ENCODE results near the gene DNHD1. TPM values are rescaled to one million over a fixed set of nuclear protein-coding genes. Genes with fewer than 3 reads are reported as not detected.
A peak's percentile ranks its signal among the peaks of the same experiment; 100 is the strongest.

The DNHD1 gene
- polyA plus RNA-seq, 3 donors, result 0.24 to 21.0 (median 0.59) TPM

DNA sequence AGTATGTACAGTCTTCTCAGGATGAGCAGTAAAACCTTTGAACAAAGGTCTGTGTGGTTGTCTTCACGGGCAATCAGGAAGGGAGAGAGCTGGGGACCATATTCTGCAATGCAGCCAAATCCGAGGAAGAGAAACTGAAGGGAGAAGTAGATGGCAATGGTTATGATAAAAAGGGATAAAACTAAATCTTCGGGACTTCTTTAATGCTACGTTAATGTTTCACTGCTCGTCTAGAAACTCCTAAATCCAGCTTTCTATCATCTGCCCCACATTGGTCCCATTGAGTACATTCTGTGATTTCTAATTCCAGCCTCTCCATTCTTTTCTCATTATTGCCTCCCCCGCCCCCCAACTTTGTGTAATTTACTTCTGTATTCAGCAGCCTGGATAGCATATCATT is 14.1 kb upstream of the DNHD1 start:
- intact Hi-C loops (cut with micrococcal nuclease), result loop anchor here (5.0 to 10.0 kb wide), 4 partner anchors 96 to 246 kb away; partner anchors contain the start of genes CNGA4 (in 1 of the 2), ILK (in 1 of the 2), RRP8 (in 1 of the 2) and TAF10 (in 1 of the 2)
- peaks cover 55 to 67% of the 10 kb centered on the region in 2 donors for H3K36me3 ChIP-seq (replicated peaks in 1 of 2; ENCODE audit: control insufficient read depth in 1 of 2, insufficient read depth in 2 of 2, low read length in 2 of 2)
- no peaks in the 10 kb centered on the region for H3K9me3 ChIP-seq (replicated peaks in 1 of 2; ENCODE audit: control insufficient read depth in 1 of 2, insufficient read depth in 1 of 2, low read length in 2 of 2)
- Mint-ChIP-seq H3K4me1 (peaks cover 31% of the 10 kb centered on the region), H3K4me3 (no peak overlapping the region), H3K27ac (peak overlapping the region; percentile 96 to 99 (median 98)), H3K27me3 (ENCODE audit: low read depth in 3 of 3) (peaks cover 0 to 1% (median 0%) of the 10 kb centered on the region in 3 donors), H3K9me3 (peaks cover 0 to 2% (median 0%) of the 10 kb centered on the region in 7 donors), H3K36me3 (peaks cover 28 to 30% of the 10 kb centered on the region in 2 donors)
- H3K4me3 ChIP-seq (replicated peaks in 1 of 3; ENCODE audit: low read depth in 2 of 3, low read length in 3 of 3), result no peak overlapping the region
- H3K9ac ChIP-seq (ENCODE audit: insufficient read depth, low read length, poor library complexity, severe bottlenecking), result no peak overlapping the region
- WGBS (ENCODE audit: insufficient coverage), result 88% methylated on average over 5 of the region's 6 CpGs
- no peak overlapping the region for H3K4me2 ChIP-seq (replicated peaks; ENCODE audit: extremely low read depth, low read length, poor library complexity, severe bottlenecking)
- DNase-seq, result no peak
- peaks cover 32% of the 10 kb centered on the region for H3K79me2 ChIP-seq (ENCODE audit: insufficient read depth, low read length)
- H3K4me1 ChIP-seq (ENCODE audit: control insufficient read depth in 1 of 2, insufficient read depth in 2 of 2, low read length in 2 of 2), result peaks cover 22 to 25% of the 10 kb centered on the region in 2 donors
- H2AFZ ChIP-seq (ENCODE audit: insufficient read depth, low read depth, low read length, poor library complexity, severe bottlenecking), result no peak overlapping the region
- peak overlapping the region in 1 of 2 donors; percentile 97 for H3K27ac ChIP-seq (ENCODE audit: low read depth in 1 of 2, low read length in 2 of 2)
- TF ChIP-seq, protein P1, sequence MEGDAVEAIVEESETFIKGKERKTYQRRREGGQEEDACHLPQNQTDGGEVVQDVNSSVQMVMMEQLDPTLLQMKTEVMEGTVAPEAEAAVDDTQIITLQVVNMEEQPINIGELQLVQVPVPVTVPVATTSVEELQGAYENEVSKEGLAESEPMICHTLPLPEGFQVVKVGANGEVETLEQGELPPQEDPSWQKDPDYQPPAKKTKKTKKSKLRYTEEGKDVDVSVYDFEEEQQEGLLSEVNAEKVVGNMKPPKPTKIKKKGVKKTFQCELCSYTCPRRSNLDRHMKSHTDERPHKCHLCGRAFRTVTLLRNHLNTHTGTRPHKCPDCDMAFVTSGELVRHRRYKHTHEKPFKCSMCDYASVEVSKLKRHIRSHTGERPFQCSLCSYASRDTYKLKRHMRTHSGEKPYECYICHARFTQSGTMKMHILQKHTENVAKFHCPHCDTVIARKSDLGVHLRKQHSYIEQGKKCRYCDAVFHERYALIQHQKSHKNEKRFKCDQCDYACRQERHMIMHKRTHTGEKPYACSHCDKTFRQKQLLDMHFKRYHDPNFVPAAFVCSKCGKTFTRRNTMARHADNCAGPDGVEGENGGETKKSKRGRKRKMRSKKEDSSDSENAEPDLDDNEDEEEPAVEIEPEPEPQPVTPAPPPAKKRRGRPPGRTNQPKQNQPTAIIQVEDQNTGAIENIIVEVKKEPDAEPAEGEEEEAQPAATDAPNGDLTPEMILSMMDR (IDR thresholded peaks at IDR 0.05), result no peak
- no peaks in the 10 kb centered on the region for H3K27me3 ChIP-seq (ENCODE audit: control insufficient read depth in 2 of 2, insufficient read depth in 2 of 2, low read length in 2 of 2)
- no peaks in the 10 kb centered on the region for H4K20me1 ChIP-seq (ENCODE audit: insufficient read depth, low read length)

DNA sequence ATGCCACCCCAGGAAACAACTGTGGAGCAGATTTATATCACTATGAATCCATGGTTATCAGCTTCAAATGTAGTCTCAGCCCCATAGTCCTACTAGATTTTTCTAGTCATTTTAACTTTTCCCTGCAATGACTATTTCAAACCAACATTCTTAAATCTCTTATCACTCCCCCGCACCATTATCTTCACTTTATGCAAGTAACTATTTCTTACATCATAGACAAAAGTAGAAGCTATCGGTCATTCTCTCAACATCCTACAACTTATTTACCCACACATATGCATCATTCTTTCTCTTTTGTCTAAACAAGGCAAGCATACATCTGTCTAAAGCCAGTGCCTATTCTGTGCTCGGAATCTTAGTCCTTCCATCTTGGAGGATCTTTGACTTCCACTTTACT is 11.4 kb upstream of the DNHD1 start:
- H3K4me2 ChIP-seq (replicated peaks; ENCODE audit: extremely low read depth, low read length, poor library complexity, severe bottlenecking), result no peak overlapping the region
- Mint-ChIP-seq H3K36me3 (peaks cover 32 to 33% of the 10 kb centered on the region in 2 donors), H3K9me3 (no peaks in the 10 kb centered on the region), H3K27ac (no peak overlapping the region), H3K4me1 (peaks cover 20% of the 10 kb centered on the region), H3K4me3 (no peak overlapping the region), H3K27me3 (ENCODE audit: low read depth in 3 of 3) (no peaks in the 10 kb centered on the region)
- H3K79me2 ChIP-seq (ENCODE audit: insufficient read depth, low read length), result peaks cover 26% of the 10 kb centered on the region
- peaks cover 47 to 81% of the 10 kb centered on the region in 2 donors for H3K36me3 ChIP-seq (replicated peaks in 1 of 2; ENCODE audit: control insufficient read depth in 1 of 2, insufficient read depth in 2 of 2, low read length in 2 of 2)
- no peak overlapping the region for H2AFZ ChIP-seq (ENCODE audit: insufficient read depth, low read depth, low read length, poor library complexity, severe bottlenecking)
- no peaks in the 10 kb centered on the region for H3K27me3 ChIP-seq (ENCODE audit: control insufficient read depth in 2 of 2, insufficient read depth in 2 of 2, low read length in 2 of 2)
- no peak overlapping the region for H3K4me3 ChIP-seq (replicated peaks in 1 of 3; ENCODE audit: low read depth in 2 of 3, low read length in 3 of 3)
- H3K4me1 ChIP-seq (ENCODE audit: control insufficient read depth in 1 of 2, insufficient read depth in 2 of 2, low read length in 2 of 2), result peaks cover 17 to 21% of the 10 kb centered on the region in 2 donors
- TF ChIP-seq, protein P1 (IDR thresholded peaks at IDR 0.05), result no peak
- intact Hi-C loops (cut with micrococcal nuclease), result loop anchor here in 1 of 2 donors (10.0 kb wide), 1 partner anchor 119 kb away; the partner anchor contains the start of genes ILK and RRP8
- peak overlapping the region in 1 of 2 donors; percentile 23 for H3K27ac ChIP-seq (ENCODE audit: low read depth in 1 of 2, low read length in 2 of 2)
- WGBS (ENCODE audit: insufficient coverage), result 98% methylated on average over 3 of the region's 3 CpGs
- no peak for DNase-seq
- H3K9me3 ChIP-seq (replicated peaks in 1 of 2; ENCODE audit: control insufficient read depth in 1 of 2, insufficient read depth in 1 of 2, low read length in 2 of 2), result no peaks in the 10 kb centered on the region
- H4K20me1 ChIP-seq (ENCODE audit: insufficient read depth, low read length), result no peaks in the 10 kb centered on the region
- H3K9ac ChIP-seq (ENCODE audit: insufficient read depth, low read length, poor library complexity, severe bottlenecking), result no peak overlapping the region
